HepG2 (cell line): ENCODE results near the gene CASD1. TPM values are rescaled to one million over a fixed set of nuclear protein-coding genes. Genes with fewer than 3 reads are reported as not detected.

Source experiments
- ATAC-seq: fragments of 200-7000 bp; cut with Tn5 transposase; 3 replicates; pipeline ENCODE4 v1.9.1; 2020; ENCODE audit warnings: mild to moderate bottlenecking, moderate library complexity
- BruUV-seq: library from RNA; stranded (reverse); fragments of 400-500 nt; replicated peaks from 2 replicates; lab custom pipeline; 2021; lab: Mats Ljungman, UMichigan
- CTCF ChIA-PET: fragments of 300-600 bp; formaldehyde crosslinking; extraction: SDS; loops from one replicate; lab custom pipeline; 2021; ENCODE audit warnings: low total read pairs, inconsistent platforms, low intra/inter-chr PET ratio; lab: Yijun Ruan, JAX
- POLR2A ChIA-PET: fragments of 350-600 bp; sonication (Branson Sonifier 250); formaldehyde crosslinking; loops from one replicate; lab custom pipeline; 2020; ENCODE audit warnings: antibody characterized with exemption, inconsistent platforms; lab: Yijun Ruan, JAX
- DNase-seq: peaks from one replicate; pipeline ENCODE4 v3.0.0-alpha.2; 2015; ENCODE audit warnings: low spot score
- FAIRE-seq: peaks from 3 replicates; lab custom pipeline; 2011; peaks lifted over from hg19 to GRCh38; lab: Jason Lieb, UNC
- H2AFZ ChIP-seq: one replicate; pipeline ENCODE4 v1.6.1; 2011; ENCODE audit warnings: low read length, inconsistent platforms
- H3K27ac ChIP-seq: fragments of 300-600 bp; 3 replicates; pipeline ENCODE4 v1.8.0; 2011; ENCODE audit warnings: mixed run types, mild to moderate bottlenecking, mixed read lengths, low read length, inconsistent platforms; ENCODE audit not compliant: insufficient read depth; ENCODE audit errors: extremely low read length
- H3K27me3 ChIP-seq, 2 experiments: fragments of 200-600 bp in 1 of 2; 2 replicates in 1 of 2; 3 replicates in 1 of 2; pipeline versions ENCODE4 v1.6.0 to v1.8.0; 2011; ENCODE audit warnings: low read length in 2 of 2, mild to moderate bottlenecking in 2 of 2, moderate library complexity in 2 of 2, inconsistent platforms in 1 of 2; ENCODE audit not compliant: insufficient read depth in 2 of 2, control insufficient read depth in 1 of 2
- H3K36me3 ChIP-seq, 2 experiments: fragments of 200-600 bp in 1 of 2; replicated peaks in 1 of 2; 2 replicates in 1 of 2; 3 replicates in 1 of 2; pipeline versions ENCODE4 v1.5.1 to v1.8.0; 2011; ENCODE audit warnings: low read length in 2 of 2, inconsistent platforms in 1 of 2; ENCODE audit not compliant: insufficient read depth in 2 of 2, control insufficient read depth in 1 of 2
- H3K4me1 ChIP-seq: 2 replicates; pipeline ENCODE4 v1.5.1; 2012; ENCODE audit warnings: low read length, inconsistent platforms; ENCODE audit not compliant: insufficient read depth
- H3K4me2 ChIP-seq: 2 replicates; pipeline ENCODE4 v1.6.0; 2011; ENCODE audit warnings: low read depth, low read length, inconsistent platforms
- H3K4me3 ChIP-seq, 3 experiments: fragments of 200-600 bp in 1 of 3; sonication (generic), shearing (Covaris generic) in 1 of 3; replicated peaks in 1 of 3; 2 replicates each; pipeline ENCODE4 v1.5.1; 2011 to 2016; ENCODE audit warnings: low read length in 3 of 3, inconsistent platforms in 2 of 3, low read depth in 2 of 3, mild to moderate bottlenecking in 2 of 3, control low read depth in 1 of 3, mixed read lengths in 1 of 3; ENCODE audit not compliant: insufficient read depth in 1 of 3
- H3K79me2 ChIP-seq: one replicate; pipeline ENCODE4 v1.6.1; 2011; ENCODE audit warnings: low read length, inconsistent platforms; ENCODE audit not compliant: insufficient read depth
- H3K9ac ChIP-seq: 2 replicates; pipeline ENCODE4 v1.6.0; 2011; ENCODE audit warnings: mild to moderate bottlenecking, low read depth, low read length, inconsistent platforms; ENCODE audit not compliant: insufficient read depth
- H3K9me3 ChIP-seq: 2 replicates; pipeline ENCODE4 v1.5.1; 2012; ENCODE audit warnings: mild to moderate bottlenecking, low read length
- H4K20me1 ChIP-seq: 2 replicates; pipeline ENCODE4 v1.6.0; 2011; ENCODE audit warnings: inconsistent platforms, mild to moderate bottlenecking, low read length, moderate library complexity; ENCODE audit not compliant: insufficient read depth
- AHDC1 ChIP-seq: sonication (generic); formaldehyde crosslinking; IDR thresholded peaks from 2 replicates; pipeline ENCODE4 v1.5.1; 2020; ENCODE audit warnings: mild to moderate bottlenecking, missing genetic modification reagents, borderline replicate concordance
- CREB1 ChIP-seq, 2 experiments: fragments of 450-650 bp in 1 of 2; IDR thresholded peaks; 2 replicates each; pipeline ENCODE4 v1.6.1; 2016 to 2017; ENCODE audit warnings: control low read depth in 1 of 2, mild to moderate bottlenecking in 1 of 2, missing compliant biosample characterization in 1 of 2, missing genetic modification characterization in 1 of 2
- FOXP4 ChIP-seq: sonication (generic); formaldehyde crosslinking; IDR thresholded peaks from 2 replicates; pipeline ENCODE4 v1.4.0; 2020; ENCODE audit warnings: missing genetic modification reagents
- GATA4 ChIP-seq: sonication (generic); IDR thresholded peaks from 2 replicates; pipeline ENCODE4 v1.6.1; 2016; ENCODE audit warnings: antibody characterized with exemption, low read depth, borderline replicate concordance
- GRHL1 ChIP-seq: sonication (generic); formaldehyde crosslinking; conservative IDR thresholded peaks from 2 replicates; pipeline ENCODE4 v1.8.0; 2022; ENCODE audit warnings: missing genetic modification reagents
- LCORL ChIP-seq, 2 experiments: fragments of 450-650 bp in 1 of 2; sonication (generic) in 1 of 2; formaldehyde crosslinking in 1 of 2; IDR thresholded peaks; 2 replicates each; pipeline versions ENCODE4 v1.5.0 to v1.6.1; 2017 to 2020; ENCODE audit warnings: antibody characterized with exemption in 1 of 2, missing genetic modification reagents in 1 of 2
- SNAI1 ChIP-seq: sonication (generic); formaldehyde crosslinking; IDR thresholded peaks from 2 replicates; pipeline ENCODE4 v1.5.0; 2020; ENCODE audit warnings: mild to moderate bottlenecking, missing genetic modification reagents, borderline replicate concordance
- TBX2 ChIP-seq: sonication (generic); formaldehyde crosslinking; IDR thresholded peaks from 2 replicates; pipeline ENCODE4 v1.5.0; 2020; ENCODE audit warnings: missing genetic modification reagents, mild to moderate bottlenecking, borderline replicate concordance
- TFE3 ChIP-seq: IDR thresholded peaks from 2 replicates; pipeline ENCODE4 v1.6.1; 2016
- ZNF143 ChIP-seq: sonication (generic); formaldehyde crosslinking; IDR thresholded peaks from 2 replicates; pipeline ENCODE4 v1.4.0; 2020; ENCODE audit warnings: missing genetic modification reagents
- ZNF317 ChIP-seq: sonication (generic); formaldehyde crosslinking; IDR thresholded peaks from 2 replicates; pipeline ENCODE4 v1.5.0; 2020; ENCODE audit warnings: mild to moderate bottlenecking, missing genetic modification reagents
- ZNF577 ChIP-seq: sonication (generic); formaldehyde crosslinking; IDR thresholded peaks from 2 replicates; pipeline ENCODE4 v1.4.0; 2020; ENCODE audit warnings: mild to moderate bottlenecking, low read depth, missing genetic modification reagents, borderline replicate concordance
- WGBS: methylation state at CpG from one replicate; pipeline ENCODE4 v1.1.6; 2017; ENCODE audit warnings: low lambda C conversion rate; 5-methylcytosine and 5-hydroxymethylcytosine counted together
- in situ Hi-C: cut with HindIII; loops from 2 replicates; pipeline ENCODE4 v1.10.0; 2017; ENCODE audit warnings: low pct_unique_long_range_greater_than_20kb; ENCODE audit not compliant: extremely low pct_ligation_motif_present
- intact Hi-C: fragments of 100-400 bp; cut with micrococcal nuclease; formaldehyde crosslinking; loops from one replicate; pipeline ENCODE4 v1.10.0; 2022; ENCODE audit not compliant: unreplicated experiment
- polyA plus RNA-seq, 8 experiments: library from polyadenylated mRNA; depleted of rRNA in 3 of 8; stranded (reverse) in 7 of 8; unstranded in 1 of 8; fragments of >200 nt; fragmentation: Illumina TruSeq in 4 of 8; extraction: Trizol in 4 of 8; gene quantifications; 2 replicates each; pipeline versions ENCODE4 v1.2.1 to v1.2.3, GENCODE V29; 2011 to 2016; ENCODE audit warnings: low read depth in 4 of 8, missing spikeins in 1 of 8, mixed read lengths in 1 of 8; ENCODE audit not compliant: insufficient read depth in 1 of 8
- total RNA-seq, 5 experiments: library from RNA; depleted of rRNA; stranded (reverse); fragments of >200 nt; fragmentation: Illumina TruSeq; extraction: Trizol; gene quantifications; 2 replicates each; pipeline ENCODE4 v1.2.3, GENCODE V29; 2016; ENCODE audit warnings: low read depth in 1 of 5

CASD1 gene
- total and polyA plus RNA-seq, 2 of the 13 experiments (the other 11 are each of a cell fraction or from before 2014, with no cell fraction given): 22.9 to 32.6 TPM

- no TSS peak for BruUV-seq
- Histone ChIP-seq H2AFZ (no peak overlapping the region), H4K20me1 (no peaks in the 10 kb centered on the region), H3K27me3 (no peaks in the 10 kb centered on the region), H3K4me1 (peaks cover 61% of the 10 kb centered on the region), H3K4me2 (peak overlapping the region; percentile 37), H3K79me2 (no peaks in the 10 kb centered on the region), H3K27ac (peak overlapping the region; percentile 57), H3K9me3 (peaks cover 8% of the 10 kb centered on the region), H3K4me3 (peak overlapping the region in 1 of 3 experiments; percentile 19; a peak in 1 of 6 replicates), H3K36me3 (no peaks in the 10 kb centered on the region; a peak in 1 of 5 replicates), H3K9ac (no peak overlapping the region)
- peak; percentile 96 for ATAC-seq
- intact Hi-C loops: loop anchor here (5.0 kb wide), 1 partner anchor 42 kb away; no protein-coding TSS in a partner anchor
- peak; percentile 47 for FAIRE-seq
- 8% methylated on average over 1 of the region's 1 CpG for WGBS
- in situ Hi-C loops: no loop called here
- ChIA-PET POLR2A (interaction anchor here (1.4 kb wide), 1 partner anchor 18 kb away, joined by 3 read pairs; no protein-coding TSS in a partner anchor), CTCF (no interaction called here)
- peak; percentile 93 for DNase-seq
- TF ChIP-seq ZNF577 (CRISPR knock-in tag): no peak
- TF ChIP-seq GRHL1: no peak
- peak; percentile 77; the same call in 1 of the 2 replicates for TF ChIP-seq TBX2 (CRISPR knock-in tag)
- peak; percentile 89 for TF ChIP-seq FOXP4 (CRISPR knock-in tag)
- TF ChIP-seq SNAI1 (CRISPR knock-in tag): no peak
- TF ChIP-seq ZNF143 (CRISPR knock-in tag): no peak
- TF ChIP-seq CREB1 (IDR thresholded peaks at IDR 0.05): no peak
- peak; percentile 65; the same call in 1 of the 2 replicates for TF ChIP-seq CREB1 (CRISPR knock-in tag; IDR thresholded peaks at IDR 0.05)
- TF ChIP-seq TFE3: peak; percentile 91
- no peak for TF ChIP-seq ZNF317 (CRISPR knock-in tag)
- peak; percentile 89 for TF ChIP-seq AHDC1
- TF ChIP-seq GATA4: peak; percentile 31; the same call in 1 of the 2 replicates
- TF ChIP-seq LCORL (IDR thresholded peaks at IDR 0.05): peak; percentile 37; the same call in 1 of the 2 replicates
- TF ChIP-seq LCORL (CRISPR knock-in tag; IDR thresholded peaks at IDR 0.05): peak; percentile 65; the same call in 1 of the 2 replicates
These were observed 71.0 kb downstream of the CASD1 start for GRCh38 chr7:94580601-94581000.
